ENCODE measurements around the gene VEPH1.

DNA sequence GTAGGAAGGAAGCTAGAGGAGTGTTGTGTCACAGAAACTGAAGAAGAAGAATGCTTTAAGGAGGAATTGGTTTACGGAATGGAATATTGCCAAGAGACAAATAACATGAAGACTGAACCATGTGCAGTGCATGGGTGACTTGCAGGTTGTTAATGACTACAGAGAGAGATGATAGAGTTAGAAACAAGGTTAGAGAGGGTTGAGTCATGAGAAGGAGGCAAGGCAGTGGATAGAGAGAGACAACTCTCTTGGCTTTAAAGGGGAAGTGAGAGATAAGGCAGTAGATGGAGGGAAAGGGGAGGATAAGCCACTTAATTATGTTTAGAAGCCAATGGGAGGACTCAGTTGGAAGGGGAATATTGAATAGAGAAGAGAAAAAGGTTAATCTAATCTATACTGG, 224.0 kb downstream of the VEPH1 start:
- TF ChIP-seq, protein P1, sequence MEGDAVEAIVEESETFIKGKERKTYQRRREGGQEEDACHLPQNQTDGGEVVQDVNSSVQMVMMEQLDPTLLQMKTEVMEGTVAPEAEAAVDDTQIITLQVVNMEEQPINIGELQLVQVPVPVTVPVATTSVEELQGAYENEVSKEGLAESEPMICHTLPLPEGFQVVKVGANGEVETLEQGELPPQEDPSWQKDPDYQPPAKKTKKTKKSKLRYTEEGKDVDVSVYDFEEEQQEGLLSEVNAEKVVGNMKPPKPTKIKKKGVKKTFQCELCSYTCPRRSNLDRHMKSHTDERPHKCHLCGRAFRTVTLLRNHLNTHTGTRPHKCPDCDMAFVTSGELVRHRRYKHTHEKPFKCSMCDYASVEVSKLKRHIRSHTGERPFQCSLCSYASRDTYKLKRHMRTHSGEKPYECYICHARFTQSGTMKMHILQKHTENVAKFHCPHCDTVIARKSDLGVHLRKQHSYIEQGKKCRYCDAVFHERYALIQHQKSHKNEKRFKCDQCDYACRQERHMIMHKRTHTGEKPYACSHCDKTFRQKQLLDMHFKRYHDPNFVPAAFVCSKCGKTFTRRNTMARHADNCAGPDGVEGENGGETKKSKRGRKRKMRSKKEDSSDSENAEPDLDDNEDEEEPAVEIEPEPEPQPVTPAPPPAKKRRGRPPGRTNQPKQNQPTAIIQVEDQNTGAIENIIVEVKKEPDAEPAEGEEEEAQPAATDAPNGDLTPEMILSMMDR (IDR thresholded peaks at IDR 0.05 in 4 of 5, conservative IDR thresholded peaks at IDR 0.05 in 1 of 5) = no peak
- no peak for TF ChIP-seq POLR2A (IDR thresholded peaks at IDR 0.05)

Data from gastrocnemius medialis (tissue), 4 donors.